ENCODE measurements around the gene MRNIP.
A peak's percentile ranks its signal among the peaks of the same experiment; 100 is the strongest.
"Not testable (repeated sequence)": the region's sequence is repeated elsewhere in the genome, so short reads cannot be mapped to it uniquely, and the experiment has no call there.

The MRNIP gene

DNA sequence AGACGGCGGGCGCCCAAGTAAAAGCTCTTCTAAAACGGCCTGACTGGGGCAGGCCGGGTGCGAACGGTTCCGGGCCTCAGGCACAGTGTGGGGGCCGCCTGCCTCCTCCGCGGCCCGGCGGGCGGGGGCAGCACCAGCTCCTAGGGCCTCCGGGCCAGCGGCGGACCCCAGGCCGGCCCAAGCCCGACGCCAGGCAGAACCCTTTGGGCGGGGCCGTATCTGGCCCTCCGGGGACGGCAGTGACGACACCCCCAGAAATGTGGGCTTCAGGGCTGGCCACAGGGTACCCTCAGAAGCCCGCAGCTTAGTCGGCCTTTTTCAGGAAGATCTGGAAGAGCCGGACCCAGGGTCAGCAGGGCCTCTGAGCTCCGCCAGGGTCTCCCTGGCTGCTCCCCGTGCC is 60.9 kb downstream of the MRNIP start:
- DNase-seq (ENCODE audit: low read depth, low spot score), result no peak
- H3K27ac ChIP-seq, result no peak overlapping the region

- DNase-seq (ENCODE audit: low read depth, low spot score), result no peak
- H3K27ac ChIP-seq, result peak overlapping the region; percentile 69
These were observed 61.6 kb downstream of the MRNIP start for GRCh38 chr5:179796877-179797608.

- peak overlapping the region; percentile 69 for H3K27ac ChIP-seq
- DNase-seq (ENCODE audit: low read depth, low spot score), result no peak
These were observed 62.5 kb downstream of the MRNIP start for GRCh38 chr5:179795863-179796833.

DNA sequence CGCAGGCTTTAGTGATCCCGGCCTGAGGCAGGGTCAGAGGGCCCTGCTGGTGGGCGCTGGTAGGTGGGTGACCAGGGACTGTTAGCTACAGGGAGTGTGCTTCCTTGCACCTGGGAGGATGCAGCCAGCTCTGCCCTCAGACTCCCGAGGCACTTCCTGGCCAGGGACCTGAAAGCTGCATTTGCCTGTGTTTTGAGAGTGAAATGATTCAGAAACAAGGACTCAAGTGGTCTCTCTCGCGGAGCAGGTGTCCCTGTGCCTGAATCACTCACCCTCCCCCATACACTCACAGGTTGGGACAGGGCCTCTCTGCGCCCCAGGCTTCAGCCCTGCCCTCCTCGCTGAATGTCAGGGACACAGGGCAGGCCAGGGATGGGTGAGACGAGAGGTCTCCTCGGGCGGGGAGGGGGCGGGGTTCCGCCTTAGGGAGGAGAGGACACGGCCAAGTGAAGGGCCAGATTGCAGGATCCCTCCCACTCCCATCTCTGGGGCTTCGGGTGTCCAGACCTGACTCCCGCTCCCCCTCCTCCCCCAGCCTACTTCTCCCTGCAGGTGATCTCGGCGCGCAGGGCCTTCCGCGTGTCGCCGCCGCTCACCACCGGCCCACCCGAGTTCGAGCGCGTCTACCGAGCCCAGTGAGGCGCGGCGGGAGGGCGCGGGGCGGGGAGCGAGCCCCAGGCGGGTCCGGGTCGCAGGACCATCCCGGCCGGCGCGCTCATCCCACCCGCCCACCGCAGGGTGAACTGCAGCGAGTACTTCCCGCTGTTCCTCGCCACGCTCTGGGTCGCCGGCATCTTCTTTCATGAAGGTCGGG is 63.4 kb downstream of the MRNIP start:
- no peak for DNase-seq (ENCODE audit: low read depth, low spot score)
- peak overlapping the region; percentile 69 for H3K27ac ChIP-seq

- H3K27ac ChIP-seq, result no peak overlapping the region
- no peak for DNase-seq (ENCODE audit: low read depth, low spot score)
These were observed 64.0 kb downstream of the MRNIP start for GRCh38 chr5:179794575-179794974.

DNA sequence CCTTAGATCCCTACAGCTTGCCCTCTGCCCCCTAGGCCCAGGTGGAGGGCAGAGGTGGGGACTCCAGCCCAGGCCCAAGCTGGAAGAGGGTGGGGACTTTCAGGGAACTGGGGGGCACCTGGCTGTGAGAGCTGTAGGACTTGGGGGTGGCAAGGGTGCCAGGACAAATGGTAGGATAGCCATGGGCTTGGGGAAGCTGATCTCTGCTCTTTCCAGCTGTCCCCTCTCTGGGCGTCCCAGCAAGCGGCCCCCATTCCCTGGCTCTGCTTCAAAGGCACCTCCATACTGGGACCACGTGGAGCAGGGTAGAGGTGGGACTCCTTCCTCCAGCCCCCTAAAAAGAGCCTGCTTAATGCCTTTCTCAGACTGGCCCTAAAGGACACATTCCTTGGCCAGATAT is 64.4 kb downstream of the MRNIP start:
- no peak overlapping the region for H3K27ac ChIP-seq
- no peak for DNase-seq (ENCODE audit: low read depth, low spot score)

GRCh38 chr5:179793468-179794139 is 65.0 kb downstream of the MRNIP start, which contains the start of gene LTC4S:
LTC4S (plus strand) TSS chr5:179793986; CDS start chr5:179794081, 95 bp downstream.
- no peak for DNase-seq (ENCODE audit: low read depth, low spot score)
- H3K27ac ChIP-seq, result no peak within 1 kb of the TSS

DNA sequence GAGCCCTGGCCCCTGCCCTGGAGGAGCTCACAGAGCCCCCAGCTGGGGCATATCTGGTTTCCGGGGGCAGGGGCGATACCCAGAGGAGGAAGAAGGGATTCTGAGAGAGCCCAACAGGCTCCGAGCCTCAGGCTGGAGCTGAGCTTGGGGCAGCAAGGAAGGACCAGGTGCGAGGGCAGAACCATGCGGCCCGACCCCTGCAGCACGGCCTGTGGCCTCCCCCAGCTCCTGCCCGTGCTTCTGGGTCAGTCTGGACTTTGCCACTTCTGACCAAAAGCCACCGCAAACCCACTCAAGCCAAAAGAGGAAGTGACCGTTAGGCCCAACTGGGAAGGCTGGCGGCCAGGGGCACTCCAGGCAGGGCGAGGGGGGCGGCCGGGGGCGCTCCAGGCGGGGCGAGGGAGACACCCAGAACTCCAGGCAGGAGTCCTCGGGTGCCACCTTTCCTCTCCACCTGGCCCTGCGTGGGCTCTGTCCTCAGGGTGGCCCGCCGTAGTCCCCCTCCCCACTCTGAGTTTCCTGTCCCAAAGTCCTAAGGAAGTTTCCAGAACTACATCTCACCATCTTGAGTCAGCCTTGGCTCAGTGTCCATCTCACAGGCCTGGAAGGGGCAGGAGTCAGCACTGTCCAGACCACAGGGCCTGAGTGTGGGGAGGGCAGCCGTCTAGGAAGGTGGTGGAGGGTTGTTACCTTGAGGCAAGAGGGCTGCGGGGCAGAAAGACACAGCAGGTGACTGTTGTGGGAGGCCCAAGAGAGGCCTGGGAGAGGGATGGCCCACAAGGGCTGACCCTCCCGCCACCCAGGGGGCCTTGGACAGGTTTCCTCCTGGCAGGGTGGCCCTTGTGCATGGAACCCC is 65.8 kb downstream of the MRNIP start:
- DNase-seq (ENCODE audit: low read depth, low spot score), result no peak
- no peak overlapping the region for H3K27ac ChIP-seq

GRCh38 chr5:179791881-179792611 is 66.6 kb downstream of the MRNIP start:
- DNase-seq (ENCODE audit: low read depth, low spot score), result no peak
- no peak overlapping the region for H3K27ac ChIP-seq

DNA sequence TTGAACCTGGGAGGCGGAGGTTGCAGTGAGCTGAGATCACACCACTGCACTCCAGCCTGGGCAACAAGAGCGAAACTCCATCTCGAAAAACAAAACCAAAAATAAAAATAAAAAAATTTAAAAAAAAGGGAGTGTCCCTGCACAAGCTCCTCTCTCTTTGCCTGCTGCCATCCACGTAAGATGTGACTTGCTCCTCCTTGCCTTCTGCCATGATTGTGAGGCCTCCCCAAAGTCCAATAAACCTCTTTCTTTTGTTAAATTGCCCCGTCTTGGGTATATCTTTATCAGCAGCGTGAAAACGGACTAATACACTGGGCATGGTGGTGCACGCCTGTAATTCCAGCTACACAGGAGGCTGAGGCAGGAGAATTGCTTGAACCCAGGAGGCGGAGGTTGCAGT is 69.3 kb downstream of the MRNIP start:
- DNase-seq (ENCODE audit: low read depth, low spot score); H3K27ac ChIP-seq: not testable (repeated sequence)

- no peak for DNase-seq (ENCODE audit: low read depth, low spot score)
- H3K27ac ChIP-seq, result no peak overlapping the region
These were observed 70.3 kb downstream of the MRNIP start for GRCh38 chr5:179788193-179788854.
